DOHH2 (cell line): ENCODE data around the gene SATB1.
A peak's percentile ranks its signal among the peaks of the same experiment; 100 is the strongest.

Experiments
- H3F3A ChIP-seq: fragments of 200-600 bp; sonication (generic), shearing (Covaris generic); 2 replicates; pipeline ENCODE4 v1.6.0; 2016; ENCODE audit warnings: antibody characterized with exemption, mild to moderate bottlenecking; ENCODE audit not compliant: control insufficient read depth, insufficient read depth
- H3K27ac ChIP-seq: fragments of 200-600 bp; sonication (generic); 2 replicates; pipeline ENCODE4 v1.5.1; 2014; ENCODE audit warnings: low read depth, mild to moderate bottlenecking, low read length, moderate library complexity
- H3K27me3 ChIP-seq: fragments of 200-600 bp; sonication (generic); 2 replicates; pipeline ENCODE4 v1.6.1; 2014; ENCODE audit warnings: mild to moderate bottlenecking, low read length, mixed read lengths; ENCODE audit not compliant: control insufficient read depth
- H3K36me3 ChIP-seq: fragments of 200-600 bp; sonication (generic); 2 replicates; pipeline ENCODE4 v1.6.1; 2014; ENCODE audit warnings: mild to moderate bottlenecking, low read length, moderate library complexity, mixed read lengths; ENCODE audit not compliant: control insufficient read depth
- H3K4me1 ChIP-seq: fragments of 200-600 bp; sonication (generic); 2 replicates; pipeline ENCODE4 v1.6.1; 2014; ENCODE audit warnings: mild to moderate bottlenecking, low read length, mixed read lengths; ENCODE audit not compliant: control insufficient read depth
- H3K4me2 ChIP-seq: fragments of 200-600 bp; sonication (generic); 2 replicates; pipeline ENCODE4 v1.6.0; 2014; ENCODE audit warnings: mild to moderate bottlenecking, low read length, moderate library complexity
- H3K4me3 ChIP-seq: fragments of 200-600 bp; sonication (generic); 2 replicates; pipeline ENCODE4 v1.5.1; 2014; ENCODE audit warnings: mild to moderate bottlenecking, low read length, mixed read lengths
- H3K79me2 ChIP-seq: fragments of 200-600 bp; sonication (generic); 2 replicates; pipeline ENCODE4 v1.6.1; 2014; ENCODE audit warnings: mild to moderate bottlenecking, low read length, mixed read lengths; ENCODE audit not compliant: control insufficient read depth
- H3K9me2 ChIP-seq: fragments of 200-600 bp; sonication (generic); replicated peaks from 2 replicates; pipeline ENCODE4 v1.6.1; 2014; ENCODE audit warnings: mild to moderate bottlenecking, low read length, mixed read lengths; ENCODE audit not compliant: control insufficient read depth
- H3K9me3 ChIP-seq: fragments of 200-600 bp; sonication (generic); 2 replicates; pipeline ENCODE4 v1.6.1; 2014; ENCODE audit warnings: antibody characterized with exemption, low read length, mixed read lengths; ENCODE audit not compliant: control insufficient read depth, insufficient read depth
- H4K20me1 ChIP-seq: fragments of 200-600 bp; sonication (generic); 2 replicates; pipeline ENCODE4 v1.6.0; 2014; ENCODE audit warnings: low read depth, mild to moderate bottlenecking, antibody characterized with exemption, low read length, moderate library complexity; ENCODE audit not compliant: control insufficient read depth, insufficient read depth
- CTCF ChIP-seq: fragments of 200-600 bp; sonication (generic); IDR thresholded peaks from one replicate; pipeline ENCODE4 v1.5.1; 2014; ENCODE audit warnings: antibody characterized with exemption, mild to moderate bottlenecking, low read depth, low read length; ENCODE audit not compliant: poor library complexity, severe bottlenecking
- EZH2phosphoT487 ChIP-seq: fragments of 200-600 bp; sonication (generic); IDR thresholded peaks from 2 replicates; pipeline ENCODE4 v1.6.1; 2017; ENCODE audit warnings: borderline replicate concordance, mild to moderate bottlenecking, antibody characterized with exemption, low read length, moderate library complexity, mixed read lengths

Gene SATB1

GRCh38 chr3:18424729-18425640 lies at the start of gene SATB1:
TSS of gene SATB1 (minus strand) at chr3:18425339. CDS start at chr3:18420967, 4,372 bp downstream.
- Histone ChIP-seq H3K9me2 (no peaks in the 10 kb centered on the region), H3K27me3 (peaks cover 60% of the 10 kb centered on the region), H3K9me3 (no peaks in the 10 kb centered on the region), H3K4me2 (peak within 1 kb of the TSS; percentile 99), H3K36me3 (no peaks in the 10 kb centered on the region), H3K27ac (peak within 1 kb of the TSS; percentile 20; the same call in 1 of the 2 replicates), H3K4me1 (peaks cover 21% of the 10 kb centered on the region), H3K4me3 (peak within 1 kb of the TSS; percentile 91), H3F3A (peaks cover 16% of the 10 kb centered on the region), H3K79me2 (no peaks in the 10 kb centered on the region), H4K20me1 (peaks cover 4% of the 10 kb centered on the region; the same call in 1 of the 2 replicates)
- no peak for TF ChIP-seq EZH2phosphoT487
- no peak for TF ChIP-seq CTCF

- Histone ChIP-seq H3K27ac (no peak overlapping the region), H4K20me1 (no peaks in the 10 kb centered on the region), H3K4me2 (no peak overlapping the region), H3F3A (no peaks in the 10 kb centered on the region), H3K27me3 (no peaks in the 10 kb centered on the region), H3K4me1 (no peaks in the 10 kb centered on the region), H3K36me3 (no peaks in the 10 kb centered on the region), H3K79me2 (no peaks in the 10 kb centered on the region), H3K9me3 (no peaks in the 10 kb centered on the region), H3K9me2 (no peaks in the 10 kb centered on the region), H3K4me3 (no peak overlapping the region)
- TF ChIP-seq CTCF (no peak), EZH2phosphoT487 (no peak)
These were observed 49.1 kb upstream of the SATB1 start for GRCh38 chr3:18474202-18474601.

- no peak for TF ChIP-seq EZH2phosphoT487
- TF ChIP-seq CTCF, result no peak
- H3K9me2 ChIP-seq, result no peaks in the 10 kb centered on the region
- no peaks in the 10 kb centered on the region for H4K20me1 ChIP-seq
These were observed 44.6 kb upstream of the SATB1 start for GRCh38 chr3:18469775-18470174.

More at GRCh38 chr3:18469775-18470174, 44.6 kb upstream of the SATB1 start:
- no peaks in the 10 kb centered on the region for H3K9me3 ChIP-seq
- no peaks in the 10 kb centered on the region for H3K27me3 ChIP-seq
- H3K79me2 ChIP-seq, result no peaks in the 10 kb centered on the region
- no peak overlapping the region for H3K4me3 ChIP-seq
- H3K36me3 ChIP-seq, result no peaks in the 10 kb centered on the region
- no peak overlapping the region for H3K27ac ChIP-seq
- no peaks in the 10 kb centered on the region for H3K4me1 ChIP-seq
- H3F3A ChIP-seq, result no peaks in the 10 kb centered on the region
- no peak overlapping the region for H3K4me2 ChIP-seq
